Mesenchymal stem cell (in vitro differentiated cells and primary cell): Measurements from ENCODE around the gene OTOG.

ENCODE experiments used
- DNase-seq: peaks from one replicate; pipeline ENCODE4 v3.0.0-alpha.2; 2013
- H2AFZ ChIP-seq: one replicate; pipeline ENCODE4 v1.6.1; 2013; ENCODE audit warnings: low read depth, mild to moderate bottlenecking, control low read depth, inconsistent platforms, low read length, moderate library complexity
- H2AK5ac ChIP-seq: 2 replicates; pipeline ENCODE4 v1.6.1; 2013; ENCODE audit warnings: low read length, moderate library complexity, mild to moderate bottlenecking, inconsistent platforms; ENCODE audit not compliant: severe bottlenecking
- H2BK120ac ChIP-seq: one replicate; pipeline ENCODE4 v1.6.1; 2013; ENCODE audit warnings: low read depth, mild to moderate bottlenecking, inconsistent platforms, low read length, moderate library complexity
- H2BK12ac ChIP-seq, 2 experiments: one replicate each; pipeline ENCODE4 v1.6.1; 2013; ENCODE audit warnings: inconsistent platforms in 2 of 2, low read length in 2 of 2, mild to moderate bottlenecking in 2 of 2, moderate library complexity in 2 of 2, control low read depth in 1 of 2
- H2BK15ac ChIP-seq: one replicate; pipeline ENCODE4 v1.6.1; 2013; ENCODE audit warnings: mild to moderate bottlenecking, low read depth, inconsistent platforms; ENCODE audit not compliant: poor library complexity, severe bottlenecking
- H2BK5ac ChIP-seq: 2 replicates; pipeline ENCODE4 v1.6.1; 2013; ENCODE audit warnings: low read depth, mild to moderate bottlenecking, low read length, control low read depth, inconsistent platforms; ENCODE audit not compliant: poor library complexity, severe bottlenecking
- H3K14ac ChIP-seq, 2 experiments: one replicate each; pipeline ENCODE4 v1.6.1; 2013; ENCODE audit warnings: inconsistent platforms in 2 of 2, low read length in 2 of 2, control low read depth in 1 of 2, mild to moderate bottlenecking in 1 of 2, moderate library complexity in 1 of 2
- H3K18ac ChIP-seq, 2 experiments: one replicate each; pipeline ENCODE4 v1.6.1; 2013; ENCODE audit warnings: inconsistent platforms in 2 of 2, low read length in 2 of 2, control low read depth in 1 of 2, low read depth in 1 of 2, mild to moderate bottlenecking in 1 of 2
- H3K23ac ChIP-seq, 2 experiments: one replicate each; pipeline ENCODE4 v1.6.1; 2013; ENCODE audit warnings: inconsistent platforms in 2 of 2, low read length in 2 of 2, mild to moderate bottlenecking in 2 of 2, moderate library complexity in 2 of 2, control low read depth in 1 of 2
- H3K27ac ChIP-seq: 2 replicates; pipeline ENCODE4 v1.5.1; 2013; ENCODE audit warnings: mild to moderate bottlenecking, moderate library complexity, low read length, control low read depth, inconsistent platforms; ENCODE audit not compliant: poor library complexity, severe bottlenecking
- H3K27me3 ChIP-seq, 2 experiments: 2 replicates each; pipeline versions ENCODE4 v1.6.1 to v1.7.0; 2013; ENCODE audit warnings: low read length in 2 of 2, mild to moderate bottlenecking in 2 of 2, moderate library complexity in 2 of 2, control low read depth in 1 of 2, inconsistent platforms in 1 of 2; ENCODE audit not compliant: control insufficient read depth in 1 of 2, insufficient read depth in 1 of 2
- H3K36me3 ChIP-seq, 2 experiments: 2 replicates each; pipeline versions ENCODE4 v1.6.1 to v1.7.0; 2013; ENCODE audit warnings: low read length in 2 of 2, control low read depth in 1 of 2, inconsistent platforms in 1 of 2, low read depth in 1 of 2, mild to moderate bottlenecking in 1 of 2; ENCODE audit not compliant: insufficient read depth in 2 of 2, control insufficient read depth in 1 of 2
- H3K4ac ChIP-seq, 2 experiments: one replicate each; pipeline ENCODE4 v1.6.1; 2013; ENCODE audit warnings: inconsistent platforms in 2 of 2, low read length in 2 of 2, mild to moderate bottlenecking in 2 of 2, moderate library complexity in 2 of 2, control low read depth in 1 of 2, low read depth in 1 of 2
- H3K4me1 ChIP-seq: 2 replicates; pipeline ENCODE4 v1.6.1; 2013; ENCODE audit warnings: low read depth, low read length, control low read depth; ENCODE audit not compliant: control insufficient read depth, insufficient read depth
- H3K4me2 ChIP-seq: 2 replicates; pipeline ENCODE4 v1.6.1; 2013; ENCODE audit warnings: low read length, mild to moderate bottlenecking, inconsistent platforms; ENCODE audit not compliant: poor library complexity, severe bottlenecking
- H3K4me3 ChIP-seq, 2 experiments: 2 replicates each; pipeline versions ENCODE4 v1.5.1 to v1.7.0; 2013; ENCODE audit warnings: low read length in 2 of 2, mild to moderate bottlenecking in 2 of 2, control low read depth in 1 of 2, low read depth in 1 of 2; ENCODE audit not compliant: insufficient read depth in 1 of 2
- H3K79me1 ChIP-seq: replicated peaks from 2 replicates; pipeline ENCODE4 v1.6.1; 2013; ENCODE audit warnings: mild to moderate bottlenecking, control low read depth, low read length, inconsistent platforms; ENCODE audit not compliant: poor library complexity, severe bottlenecking
- H3K9ac ChIP-seq: 2 replicates; pipeline ENCODE4 v1.7.0; 2013; ENCODE audit warnings: mild to moderate bottlenecking, low read length, moderate library complexity
- H3K9me3 ChIP-seq: 2 replicates; pipeline ENCODE4 v1.7.0; 2013; ENCODE audit warnings: mild to moderate bottlenecking, low read length; ENCODE audit not compliant: control insufficient read depth
- H4K8ac ChIP-seq: one replicate; pipeline ENCODE4 v1.6.1; 2013; ENCODE audit warnings: inconsistent platforms, mild to moderate bottlenecking, low read length, moderate library complexity
- H4K91ac ChIP-seq: one replicate; pipeline ENCODE4 v1.6.1; 2013; ENCODE audit warnings: mild to moderate bottlenecking, low read length, inconsistent platforms
- whole genome bisulfite sequencing: methylation state at CpG from one replicate; pipeline ENCODE4 v1.1.7; 2013; ENCODE audit warnings: mixed read lengths; 5-methylcytosine and 5-hydroxymethylcytosine counted together

OTOG gene

GRCh38 chr11:17579451-17579850, 32.4 kb downstream of the OTOG start:
- Histone ChIP-seq H3K18ac (no peak overlapping the region), H3K4me1 (no peaks in the 10 kb centered on the region), H3K9ac (no peak overlapping the region), H3K27ac (no peak overlapping the region), H4K91ac (no peak overlapping the region), H2BK15ac (no peak overlapping the region), H3K9me3 (no peaks in the 10 kb centered on the region), H3K23ac (no peak overlapping the region), H3K36me3 (no peaks in the 10 kb centered on the region), H2BK5ac (no peak overlapping the region), H2AFZ (no peak overlapping the region), H3K4ac (no peak overlapping the region), H3K27me3 (peaks cover 3 to 63% of the 10 kb centered on the region in 2 experiments), H2AK5ac (no peak overlapping the region), H3K79me1 (no peaks in the 10 kb centered on the region), H3K4me2 (no peak overlapping the region), H3K14ac (no peak overlapping the region), H2BK12ac (no peak overlapping the region), H4K8ac (no peak overlapping the region), H3K4me3 (no peak overlapping the region), H2BK120ac (no peak overlapping the region)
- no peak for DNase-seq
- 83% methylated on average over 7 of the region's 7 CpGs for WGBS

GRCh38 chr11:17580271-17580670, 33.2 kb downstream of the OTOG start:
- H3K9me3 ChIP-seq, result no peaks in the 10 kb centered on the region
- H3K27ac ChIP-seq, result no peak overlapping the region
- WGBS, result 25% methylated on average over 1 of the region's 1 CpG
- no peak overlapping the region for H2BK5ac ChIP-seq
- no peak overlapping the region for H3K14ac ChIP-seq
- no peak overlapping the region for H2BK15ac ChIP-seq
- H3K36me3 ChIP-seq, result no peaks in the 10 kb centered on the region
- H3K4me1 ChIP-seq, result no peaks in the 10 kb centered on the region
- H3K4me2 ChIP-seq, result no peak overlapping the region
- no peak overlapping the region for H4K91ac ChIP-seq
- H3K9ac ChIP-seq, result no peak overlapping the region
- H3K79me1 ChIP-seq, result no peaks in the 10 kb centered on the region
- no peak overlapping the region for H3K23ac ChIP-seq
- H2AFZ ChIP-seq, result no peak overlapping the region
- no peak for DNase-seq
- no peak overlapping the region for H4K8ac ChIP-seq
- no peak overlapping the region for H2BK12ac ChIP-seq
- H3K18ac ChIP-seq, result no peak overlapping the region
- H2AK5ac ChIP-seq, result no peak overlapping the region
- peaks cover 3 to 69% of the 10 kb centered on the region in 2 experiments for H3K27me3 ChIP-seq
- H2BK120ac ChIP-seq, result no peak overlapping the region
- no peak overlapping the region for H3K4ac ChIP-seq
- no peak overlapping the region for H3K4me3 ChIP-seq

GRCh38 chr11:17581036-17581731, 34.1 kb downstream of the OTOG start:
- H2BK5ac ChIP-seq, result no peak overlapping the region
- no peak overlapping the region for H2BK15ac ChIP-seq
- no peak overlapping the region for H3K4ac ChIP-seq
- H3K9me3 ChIP-seq, result no peaks in the 10 kb centered on the region
- 73% methylated on average over 4 of the region's 6 CpGs for WGBS
- H2BK120ac ChIP-seq, result no peak overlapping the region
- no peak for DNase-seq
- H2AK5ac ChIP-seq, result no peak overlapping the region
- H3K36me3 ChIP-seq, result no peaks in the 10 kb centered on the region
- H2AFZ ChIP-seq, result no peak overlapping the region
- H2BK12ac ChIP-seq, result no peak overlapping the region
- H4K8ac ChIP-seq, result no peak overlapping the region
- no peak overlapping the region for H3K4me3 ChIP-seq
- no peak overlapping the region for H3K4me2 ChIP-seq
- H3K4me1 ChIP-seq, result no peaks in the 10 kb centered on the region
- H3K14ac ChIP-seq, result no peak overlapping the region
- no peak overlapping the region for H4K91ac ChIP-seq
- H3K23ac ChIP-seq, result no peak overlapping the region
- H3K27me3 ChIP-seq, result peaks cover 11 to 71% of the 10 kb centered on the region in 2 experiments
- no peak overlapping the region for H3K9ac ChIP-seq
- no peak overlapping the region for H3K27ac ChIP-seq
- no peaks in the 10 kb centered on the region for H3K79me1 ChIP-seq
- no peak overlapping the region for H3K18ac ChIP-seq

GRCh38 chr11:17581732-17582053, 34.6 kb downstream of the OTOG start:
- WGBS, result 100% methylated on average over 2 of the region's 4 CpGs
- Histone ChIP-seq H2AK5ac (no peak overlapping the region), H3K18ac (no peak overlapping the region), H3K27ac (no peak overlapping the region), H3K4me1 (no peaks in the 10 kb centered on the region), H3K4ac (no peak overlapping the region), H4K8ac (no peak overlapping the region), H3K4me2 (no peak overlapping the region), H3K36me3 (no peaks in the 10 kb centered on the region), H2BK5ac (no peak overlapping the region), H3K23ac (no peak overlapping the region), H3K27me3 (peaks cover 11 to 69% of the 10 kb centered on the region in 2 experiments), H4K91ac (no peak overlapping the region), H2BK12ac (no peak overlapping the region), H2BK120ac (no peak overlapping the region), H2AFZ (no peak overlapping the region), H3K9ac (no peak overlapping the region), H3K14ac (no peak overlapping the region), H3K79me1 (no peaks in the 10 kb centered on the region), H2BK15ac (no peak overlapping the region), H3K9me3 (no peaks in the 10 kb centered on the region), H3K4me3 (no peak overlapping the region)
- DNase-seq, result no peak
